GM19035 (cell line): ENCODE data around the gene TNFSF13.
A peak's percentile ranks its signal among the peaks of the same experiment; 100 is the strongest.

ENCODE experiments used
- ATAC-seq: cut with Tn5 transposase; IDR thresholded peaks from one replicate; pipeline ENCODE4 v1.9.1; 2021; ENCODE audit not compliant: unreplicated experiment

Gene TNFSF13

GRCh38 chr17:7551396-7551795, 7.2 kb upstream of the TNFSF13 start:
- no peak for ATAC-seq

- peak; percentile 80 for ATAC-seq
Observed at GRCh38 chr17:7552621-7553051, 5.9 kb upstream of the TNFSF13 start.

DNA sequence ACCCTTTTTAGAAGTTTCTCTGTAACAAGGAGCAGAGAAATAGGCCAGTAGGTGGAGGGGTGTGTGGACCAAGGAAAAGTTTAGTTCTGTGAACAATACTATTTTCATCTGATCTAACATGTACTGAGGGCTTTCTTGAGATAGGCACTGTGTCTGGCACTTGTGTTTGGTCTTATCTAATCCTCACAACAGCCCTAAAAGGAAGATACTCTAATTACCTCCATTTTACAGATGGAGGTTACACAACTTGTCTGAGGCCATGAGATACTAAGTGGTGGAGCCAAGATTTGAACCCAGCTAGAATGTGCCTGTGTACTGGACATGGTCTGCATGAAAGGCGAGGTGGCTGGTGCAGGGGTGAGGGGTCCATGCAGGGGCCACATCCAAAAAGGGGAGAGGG, 5.2 kb upstream of the TNFSF13 start:
- no peak for ATAC-seq

DNA sequence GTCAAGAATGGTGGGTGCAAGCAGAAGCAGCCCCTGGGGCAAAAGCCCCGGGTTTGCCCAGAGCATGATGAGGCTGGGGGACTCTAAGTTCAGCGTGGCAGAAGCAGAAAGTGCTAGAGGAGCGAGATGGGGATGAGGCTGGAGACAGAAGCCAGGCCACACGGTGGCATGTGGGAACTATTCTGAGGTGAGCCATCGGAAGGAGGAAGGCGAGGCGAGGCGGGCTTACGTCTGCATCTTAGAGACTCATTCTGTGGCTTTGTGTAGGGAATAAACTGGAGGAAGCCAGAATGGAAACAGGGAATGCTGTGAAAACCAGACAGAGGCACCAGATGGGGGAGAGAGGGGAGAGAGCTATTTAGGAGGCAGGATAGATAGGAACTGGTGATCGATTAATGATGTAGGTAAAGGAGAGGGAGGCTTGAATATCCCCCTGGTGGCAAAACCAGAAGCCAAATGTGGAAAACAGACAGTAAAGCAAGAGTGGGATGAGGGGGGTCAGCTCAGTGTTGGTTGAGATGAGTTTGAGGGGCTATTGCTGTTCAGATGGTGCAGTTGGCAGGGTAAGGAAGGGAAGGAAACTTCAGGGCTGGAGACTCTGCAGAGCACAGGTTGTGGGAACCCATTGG, 3.1 kb upstream of the TNFSF13 start:
- ATAC-seq: no peak

GRCh38 chr17:7556627-7557026, 1.9 kb upstream of the TNFSF13 start:
- no peak for ATAC-seq

GRCh38 chr17:7557147-7557764, 1.3 kb upstream of the TNFSF13 start:
- ATAC-seq: no peak

GRCh38 chr17:7557775-7558543, 591 bp upstream of the TNFSF13 start:
- ATAC-seq: no peak

- ATAC-seq: no peak
Observed at GRCh38 chr17:7559320-7560171, 996 bp downstream of the TNFSF13 start.

GRCh38 chr17:7560172-7561027, 1.9 kb downstream of the TNFSF13 start:
- no peak for ATAC-seq

GRCh38 chr17:7561028-7561575, 2.6 kb downstream of the TNFSF13 start:
- ATAC-seq: peak; percentile 65

GRCh38 chr17:7561589-7562207, 3.1 kb downstream of the TNFSF13 start, which contains the start of gene SENP3:
Gene SENP3 (plus strand): TSS chr17:7561919. CDS start chr17:7563077, 1,158 bp downstream.
- ATAC-seq: peak; percentile 66

- ATAC-seq: peak; percentile 15
Observed at GRCh38 chr17:7562208-7562605, 3.7 kb downstream of the TNFSF13 start.

DNA sequence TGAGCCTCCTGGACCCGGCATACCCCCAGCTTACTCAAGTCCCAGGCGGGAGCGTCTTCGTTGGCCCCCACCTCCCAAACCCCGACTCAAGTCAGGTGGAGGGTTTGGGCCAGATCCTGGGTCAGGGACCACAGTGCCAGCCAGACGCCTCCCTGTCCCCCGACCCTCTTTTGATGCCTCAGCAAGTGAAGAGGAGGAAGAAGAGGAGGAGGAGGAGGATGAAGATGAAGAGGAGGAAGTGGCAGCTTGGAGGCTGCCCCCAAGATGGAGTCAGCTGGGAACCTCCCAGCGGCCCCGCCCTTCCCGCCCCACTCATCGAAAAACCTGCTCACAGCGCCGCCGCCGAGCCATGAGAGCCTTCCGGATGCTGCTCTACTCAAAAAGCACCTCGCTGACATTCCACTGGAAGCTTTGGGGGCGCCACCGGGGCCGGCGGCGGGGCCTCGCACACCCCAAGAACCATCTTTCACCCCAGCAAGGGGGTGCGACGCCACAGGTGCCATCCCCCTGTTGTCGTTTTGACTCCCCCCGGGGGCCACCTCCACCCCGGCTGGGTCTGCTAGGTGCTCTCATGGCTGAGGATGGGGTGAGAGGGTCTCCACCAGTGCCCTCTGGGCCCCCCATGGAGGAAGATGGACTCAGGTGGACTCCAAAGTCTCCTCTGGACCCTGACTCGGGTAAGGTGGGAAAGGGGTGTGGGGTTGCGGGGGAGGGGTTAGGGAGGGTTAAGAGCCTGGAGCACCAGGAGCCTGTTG, 4.7 kb downstream of the TNFSF13 start:
- ATAC-seq: no peak

DNA sequence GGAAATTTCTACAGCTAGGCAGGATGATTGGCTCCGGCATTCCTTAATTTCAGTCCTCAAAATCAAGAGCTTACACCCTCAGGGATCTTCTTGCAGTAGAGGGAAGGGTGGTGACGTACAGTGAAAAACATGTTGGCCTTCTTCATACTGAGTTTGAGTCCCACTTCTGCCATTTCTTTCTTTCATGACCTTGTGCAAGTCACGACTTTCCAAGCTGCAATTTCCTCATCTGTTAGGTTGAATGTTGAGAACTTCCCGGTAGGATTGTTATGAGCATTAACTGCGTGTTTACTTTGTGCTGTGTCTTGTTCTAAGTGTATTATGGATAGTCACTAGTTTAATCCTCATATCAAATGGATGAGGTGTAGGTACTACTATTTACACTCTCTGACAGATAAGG, 11.0 kb downstream of the TNFSF13 start:
- ATAC-seq: no peak

GRCh38 chr17:7570351-7570750, 11.8 kb downstream of the TNFSF13 start:
- ATAC-seq: no peak

DNA sequence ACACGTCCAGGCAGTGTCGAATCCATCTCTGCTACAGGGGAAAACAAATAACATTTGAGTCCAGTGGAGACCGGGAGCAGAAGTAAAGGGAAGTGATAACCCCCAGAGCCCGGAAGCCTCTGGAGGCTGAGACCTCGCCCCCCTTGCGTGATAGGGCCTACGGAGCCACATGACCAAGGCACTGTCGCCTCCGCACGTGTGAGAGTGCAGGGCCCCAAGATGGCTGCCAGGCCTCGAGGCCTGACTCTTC, 13.7 kb downstream of the TNFSF13 start:
- no peak for ATAC-seq

DNA sequence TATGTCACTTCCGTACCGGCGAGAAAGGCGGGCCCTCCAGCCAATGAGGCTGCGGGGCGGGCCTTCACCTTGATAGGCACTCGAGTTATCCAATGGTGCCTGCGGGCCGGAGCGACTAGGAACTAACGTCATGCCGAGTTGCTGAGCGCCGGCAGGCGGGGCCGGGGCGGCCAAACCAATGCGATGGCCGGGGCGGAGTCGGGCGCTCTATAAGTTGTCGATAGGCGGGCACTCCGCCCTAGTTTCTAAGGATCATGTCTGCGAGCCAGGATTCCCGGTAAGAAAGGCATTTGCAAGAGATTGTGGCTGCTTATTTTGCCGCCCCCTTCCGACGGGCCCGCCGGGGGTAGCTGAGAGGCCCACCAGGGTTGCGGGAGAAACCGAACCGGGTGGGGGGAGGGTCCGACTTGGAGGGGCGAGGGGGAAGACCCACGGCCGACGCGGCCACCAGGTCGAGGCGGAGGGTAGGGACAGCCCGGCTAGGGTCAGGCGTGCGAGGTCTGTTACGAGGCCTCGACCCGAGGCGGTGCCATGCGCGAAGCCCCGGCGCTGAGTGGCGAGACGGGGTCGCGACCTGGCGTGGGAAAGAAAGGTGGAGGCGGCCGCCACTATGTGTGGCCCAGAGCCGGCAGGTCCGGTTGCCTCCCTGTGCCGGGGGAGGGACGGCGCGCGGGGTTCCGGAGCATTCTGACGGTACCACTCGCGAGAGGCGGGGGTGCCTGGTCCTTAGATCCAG, 14.2 kb downstream of the TNFSF13 start:
- ATAC-seq: peak; percentile 88

DNA sequence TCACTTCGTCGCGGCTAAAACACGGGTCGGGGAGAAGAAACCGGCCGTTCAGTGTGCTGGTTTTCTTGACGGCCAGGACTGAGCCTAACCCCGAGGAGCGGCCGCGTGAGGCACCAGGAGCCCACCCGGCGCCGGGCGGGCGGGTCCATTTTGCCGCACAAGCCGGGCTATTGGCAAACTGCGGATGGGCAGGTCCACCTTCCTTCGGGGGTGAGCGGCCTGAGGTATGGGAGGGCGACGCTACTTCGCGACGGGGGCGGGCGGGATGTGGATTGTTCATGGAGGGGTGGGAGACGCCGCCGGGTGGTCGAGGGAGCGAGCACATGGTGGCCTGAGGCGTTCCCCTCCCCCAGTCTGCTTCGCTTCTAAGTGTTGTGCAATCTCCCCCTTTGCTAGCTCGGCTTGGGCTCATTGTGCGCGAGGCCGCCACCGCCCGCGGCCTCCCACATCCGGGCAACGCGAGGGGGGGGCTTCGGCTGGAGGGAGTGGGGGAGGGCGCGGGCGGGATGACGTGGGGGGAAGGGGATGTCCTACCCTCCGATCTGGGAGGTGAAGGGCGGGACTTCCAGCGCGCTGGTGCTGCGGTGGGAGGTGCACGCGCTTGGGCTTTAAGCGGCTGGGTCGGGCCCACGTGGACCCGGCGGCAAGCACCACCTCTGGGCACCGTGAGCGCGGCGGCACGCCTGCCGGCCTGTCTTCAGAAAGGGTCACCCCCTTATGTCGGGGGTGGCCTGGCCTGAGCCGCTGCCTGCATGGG, 15.0 kb downstream of the TNFSF13 start:
- ATAC-seq: peak; percentile 24
